HG02938 (cell line): Measurements from ENCODE around the gene LMNA.
A peak's percentile ranks its signal among the peaks of the same experiment; 100 is the strongest.
"Not testable (repeated sequence)": the region's sequence is repeated elsewhere in the genome, so short reads cannot be mapped to it uniquely, and the experiment has no call there.

Experiments used
- ATAC-seq: cut with Tn5 transposase; IDR thresholded peaks from one replicate; pipeline ENCODE4 v1.9.1; 2021; ENCODE audit warnings: mild to moderate bottlenecking, moderate library complexity; ENCODE audit not compliant: unreplicated experiment

Gene LMNA

GRCh38 chr1:156121005-156121404 is 6.5 kb downstream of the LMNA start:
- not testable (repeated sequence) for ATAC-seq

- ATAC-seq = no peak
Observed at GRCh38 chr1:156121457-156121856, 6.9 kb downstream of the LMNA start.

- no peak for ATAC-seq
Observed at GRCh38 chr1:156122086-156122485, 7.6 kb downstream of the LMNA start.

- ATAC-seq = no peak
Observed at GRCh38 chr1:156122519-156123355, 8.2 kb downstream of the LMNA start.

GRCh38 chr1:156123356-156124196 is 9.1 kb downstream of the LMNA start:
- no peak for ATAC-seq

GRCh38 chr1:156124557-156125483 is 10.3 kb downstream of the LMNA start:
- no peak for ATAC-seq

- ATAC-seq = not testable (repeated sequence)
Observed at GRCh38 chr1:156125544-156125943, 11.0 kb downstream of the LMNA start.

- no peak for ATAC-seq
Observed at GRCh38 chr1:156126043-156126629, 11.6 kb downstream of the LMNA start.

- peak; percentile 41 for ATAC-seq
Observed at GRCh38 chr1:156126630-156127534, 12.4 kb downstream of the LMNA start.

- ATAC-seq = no peak
Observed at GRCh38 chr1:156128308-156128653, 13.8 kb downstream of the LMNA start.

GRCh38 chr1:156128654-156129597 is 14.4 kb downstream of the LMNA start:
- no peak for ATAC-seq

- no peak for ATAC-seq
Observed at GRCh38 chr1:156129687-156130577, 15.4 kb downstream of the LMNA start.

GRCh38 chr1:156130578-156130942 is 16.0 kb downstream of the LMNA start:
- ATAC-seq = no peak

GRCh38 chr1:156134716-156135435 is 20.4 kb downstream of the LMNA start:
- ATAC-seq = no peak

GRCh38 chr1:156135930-156136871 is 21.7 kb downstream of the LMNA start:
- ATAC-seq = no peak

- ATAC-seq = no peak
Observed at GRCh38 chr1:156136970-156137483, 22.5 kb downstream of the LMNA start.
